C4-2B (cell line): ENCODE results near the gene CCDC33.
"Not testable (repeated sequence)": the region's sequence is repeated elsewhere in the genome, so short reads cannot be mapped to it uniquely, and the experiment has no call there.

Source experiments
- ZFX ChIP-seq: fragments of 450-650 bp; IDR thresholded peaks from 2 replicates; pipeline ENCODE4 v1.6.1; 2017
- TF ChIP-seq, protein P1 (sequence below): fragments of 450-650 bp; conservative IDR thresholded peaks from 2 replicates; pipeline ENCODE4 v1.5.1; 2017; ENCODE audit warnings: mild to moderate bottlenecking

DNA sequence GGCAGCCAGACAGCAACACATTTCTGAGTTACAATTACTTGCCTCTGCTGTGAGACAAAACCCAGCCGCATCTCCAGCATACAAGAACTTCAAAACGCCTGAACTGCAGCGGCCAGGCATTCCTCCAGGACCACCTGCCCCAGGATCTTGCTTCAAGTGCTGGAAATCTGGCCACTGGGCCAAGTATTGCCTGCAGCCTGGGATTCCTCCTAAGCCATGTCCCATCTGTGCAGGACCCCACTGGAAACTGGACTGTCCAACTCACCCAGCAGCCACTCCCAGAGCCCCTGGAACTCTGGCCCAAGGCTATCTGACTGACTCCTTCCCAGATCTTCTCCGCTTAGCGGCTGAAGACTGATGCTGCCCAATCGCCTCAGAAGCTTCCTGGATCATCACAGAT lies 119.9 kb downstream of the CCDC33 start:
- TF ChIP-seq, protein P1, sequence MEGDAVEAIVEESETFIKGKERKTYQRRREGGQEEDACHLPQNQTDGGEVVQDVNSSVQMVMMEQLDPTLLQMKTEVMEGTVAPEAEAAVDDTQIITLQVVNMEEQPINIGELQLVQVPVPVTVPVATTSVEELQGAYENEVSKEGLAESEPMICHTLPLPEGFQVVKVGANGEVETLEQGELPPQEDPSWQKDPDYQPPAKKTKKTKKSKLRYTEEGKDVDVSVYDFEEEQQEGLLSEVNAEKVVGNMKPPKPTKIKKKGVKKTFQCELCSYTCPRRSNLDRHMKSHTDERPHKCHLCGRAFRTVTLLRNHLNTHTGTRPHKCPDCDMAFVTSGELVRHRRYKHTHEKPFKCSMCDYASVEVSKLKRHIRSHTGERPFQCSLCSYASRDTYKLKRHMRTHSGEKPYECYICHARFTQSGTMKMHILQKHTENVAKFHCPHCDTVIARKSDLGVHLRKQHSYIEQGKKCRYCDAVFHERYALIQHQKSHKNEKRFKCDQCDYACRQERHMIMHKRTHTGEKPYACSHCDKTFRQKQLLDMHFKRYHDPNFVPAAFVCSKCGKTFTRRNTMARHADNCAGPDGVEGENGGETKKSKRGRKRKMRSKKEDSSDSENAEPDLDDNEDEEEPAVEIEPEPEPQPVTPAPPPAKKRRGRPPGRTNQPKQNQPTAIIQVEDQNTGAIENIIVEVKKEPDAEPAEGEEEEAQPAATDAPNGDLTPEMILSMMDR = not testable (repeated sequence)
- not testable (repeated sequence) for TF ChIP-seq ZFX
